Colonic mucosa (tissue), 4 donors: Measurements from ENCODE around the gene DGAT2L6. TPM values are rescaled to one million over a fixed set of nuclear protein-coding genes. Genes with fewer than 3 reads are reported as not detected.

Experiments used
- DNase-seq: peaks from one replicate; pipeline ENCODE4 v3.0.0-alpha.2; 2020
- H3K27ac ChIP-seq: fragments of 200-600 bp; one replicate; pipeline ENCODE4 v1.8.0; 2021
- H3K27me3 ChIP-seq: fragments of 200-600 bp; one replicate; pipeline ENCODE4 v1.8.0; 2021
- H3K36me3 ChIP-seq: fragments of 200-600 bp; one replicate; pipeline ENCODE4 v1.8.0; 2021
- H3K4me1 ChIP-seq: fragments of 200-600 bp; one replicate; pipeline ENCODE4 v1.8.0; 2021; ENCODE audit warnings: mild to moderate bottlenecking
- H3K4me3 ChIP-seq: fragments of 200-600 bp; one replicate; pipeline ENCODE4 v1.8.0; 2021
- H3K9ac ChIP-seq, 2 donors: one replicate each; pipeline ENCODE4 v1.7.0; 2013; ENCODE audit warnings: control low read depth in 2 of 2, low read depth in 2 of 2, low read length in 2 of 2
- H3K9me3 ChIP-seq: fragments of 200-600 bp; one replicate; pipeline ENCODE4 v1.8.0; 2021
- intact Hi-C: fragments of 100-400 bp; cut with DNase I; formaldehyde crosslinking; loops from one replicate; pipeline ENCODE4 v1.14.1; 2022
- total RNA-seq, 2 donors: library from RNA; stranded (reverse); fragmentation: NEBNext Ultra II Directional in 1 of 2; extraction: Animal tissue kit (Norgen Biotek cat#: 25700) in 1 of 2; gene quantifications; one replicate each; pipeline ENCODE4 v1.2.1, GENCODE V29; 2021
- TF ChIP-seq, protein P1 (sequence below): fragments of 200-600 bp; IDR thresholded peaks from one replicate; pipeline ENCODE4 v1.8.0; 2022; ENCODE audit warnings: antibody characterized with exemption, mild to moderate bottlenecking
- donor health status: healthy.
- donor health status: DM: no; HTN: no; CAD: no.
- donor health status: DM: no; HTN: no; CAD: no.

The DGAT2L6 gene
- total RNA-seq, 2 donors from 2014 or later: not detected

DNA sequence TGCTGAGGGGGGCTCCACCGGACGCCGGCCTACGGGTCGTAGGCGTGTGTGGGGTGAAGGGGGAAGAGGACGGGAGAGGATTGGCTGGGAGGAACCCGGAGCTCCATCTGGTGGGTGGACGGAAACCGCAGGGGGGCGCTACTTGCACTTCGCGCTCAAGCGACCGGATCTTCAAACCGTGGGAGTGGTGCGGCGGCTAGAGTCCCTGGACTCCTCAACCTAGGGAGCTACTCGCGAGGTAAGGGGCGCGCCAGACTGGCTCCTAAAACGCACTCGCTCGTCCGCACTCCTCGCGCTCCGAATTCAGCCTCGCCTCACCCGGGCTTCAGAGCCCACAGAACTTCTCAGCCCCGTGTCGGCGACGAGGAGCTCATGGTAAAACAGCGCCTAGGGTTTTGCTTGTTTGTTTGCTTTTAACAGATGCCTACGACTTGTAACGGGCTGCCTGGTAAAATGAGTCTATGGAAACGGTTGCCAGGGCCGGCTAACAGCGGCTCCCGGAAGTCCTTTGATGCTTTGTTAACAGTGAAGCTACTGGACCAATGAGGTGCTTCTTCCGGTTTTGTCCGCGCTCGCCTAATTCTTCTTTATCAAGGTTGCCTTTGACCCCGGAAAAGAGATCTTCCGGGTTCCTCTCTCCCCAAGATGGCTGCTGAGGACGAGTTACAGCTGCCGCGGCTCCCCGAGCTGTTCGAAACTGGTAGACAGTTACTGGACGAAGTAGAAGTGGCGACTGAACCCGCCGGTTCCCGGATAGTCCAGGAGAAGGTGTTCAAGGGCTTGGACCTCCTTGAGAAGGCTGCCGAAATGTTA, 43.8 kb upstream of the DGAT2L6 start, which contains the start of gene IGBP1:
IGBP1 (plus strand) TSS at position 145 of the 813 bp plus-strand sequence; CDS start at position 646, 501 bp downstream.
- TF ChIP-seq, protein P1, sequence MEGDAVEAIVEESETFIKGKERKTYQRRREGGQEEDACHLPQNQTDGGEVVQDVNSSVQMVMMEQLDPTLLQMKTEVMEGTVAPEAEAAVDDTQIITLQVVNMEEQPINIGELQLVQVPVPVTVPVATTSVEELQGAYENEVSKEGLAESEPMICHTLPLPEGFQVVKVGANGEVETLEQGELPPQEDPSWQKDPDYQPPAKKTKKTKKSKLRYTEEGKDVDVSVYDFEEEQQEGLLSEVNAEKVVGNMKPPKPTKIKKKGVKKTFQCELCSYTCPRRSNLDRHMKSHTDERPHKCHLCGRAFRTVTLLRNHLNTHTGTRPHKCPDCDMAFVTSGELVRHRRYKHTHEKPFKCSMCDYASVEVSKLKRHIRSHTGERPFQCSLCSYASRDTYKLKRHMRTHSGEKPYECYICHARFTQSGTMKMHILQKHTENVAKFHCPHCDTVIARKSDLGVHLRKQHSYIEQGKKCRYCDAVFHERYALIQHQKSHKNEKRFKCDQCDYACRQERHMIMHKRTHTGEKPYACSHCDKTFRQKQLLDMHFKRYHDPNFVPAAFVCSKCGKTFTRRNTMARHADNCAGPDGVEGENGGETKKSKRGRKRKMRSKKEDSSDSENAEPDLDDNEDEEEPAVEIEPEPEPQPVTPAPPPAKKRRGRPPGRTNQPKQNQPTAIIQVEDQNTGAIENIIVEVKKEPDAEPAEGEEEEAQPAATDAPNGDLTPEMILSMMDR: peak; percentile 52
- H3K4me3 ChIP-seq: peak within 1 kb of the TSS; percentile 52
- H3K27me3 ChIP-seq: no peaks in the 10 kb centered on the region
- H3K4me1 ChIP-seq: no peaks in the 10 kb centered on the region
- DNase-seq: peak; percentile 83
- H3K36me3 ChIP-seq: no peaks in the 10 kb centered on the region
- peak within 1 kb of the TSS; percentile 75 for H3K27ac ChIP-seq
- intact Hi-C loops: no loop called here
- peak within 1 kb of the TSS; percentile 16 to 56 for H3K9ac ChIP-seq
- H3K9me3 ChIP-seq: no peaks in the 10 kb centered on the region

DNA sequence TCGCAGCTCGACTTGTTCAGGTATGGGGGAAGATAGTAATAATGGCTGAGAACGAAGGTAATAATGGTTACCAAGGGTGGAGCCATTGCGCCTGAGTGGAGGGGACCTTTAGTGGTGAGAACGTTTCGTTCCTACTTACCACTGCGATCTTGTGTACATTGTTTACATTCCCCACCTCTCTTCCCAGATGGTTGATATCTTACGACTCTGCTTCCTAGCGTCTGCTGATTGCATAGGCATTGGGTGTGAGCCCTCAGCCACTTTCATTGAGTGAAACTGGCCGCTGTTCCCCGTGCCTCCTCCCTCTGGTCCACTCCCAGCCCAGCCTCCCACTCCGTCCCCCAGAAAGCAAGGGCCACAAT, 43.2 kb upstream of the DGAT2L6 start:
- H3K27ac ChIP-seq: peak overlapping the region; percentile 75
- no peaks in the 10 kb centered on the region for H3K27me3 ChIP-seq
- intact Hi-C loops: no loop called here
- peak; percentile 25 for DNase-seq
- TF ChIP-seq, protein P1: no peak
- H3K9me3 ChIP-seq: no peaks in the 10 kb centered on the region
- H3K4me3 ChIP-seq: peak overlapping the region; percentile 52
- H3K4me1 ChIP-seq: no peaks in the 10 kb centered on the region
- no peaks in the 10 kb centered on the region for H3K36me3 ChIP-seq
- peak overlapping the region in 1 of 2 donors; percentile 56 for H3K9ac ChIP-seq

DNA sequence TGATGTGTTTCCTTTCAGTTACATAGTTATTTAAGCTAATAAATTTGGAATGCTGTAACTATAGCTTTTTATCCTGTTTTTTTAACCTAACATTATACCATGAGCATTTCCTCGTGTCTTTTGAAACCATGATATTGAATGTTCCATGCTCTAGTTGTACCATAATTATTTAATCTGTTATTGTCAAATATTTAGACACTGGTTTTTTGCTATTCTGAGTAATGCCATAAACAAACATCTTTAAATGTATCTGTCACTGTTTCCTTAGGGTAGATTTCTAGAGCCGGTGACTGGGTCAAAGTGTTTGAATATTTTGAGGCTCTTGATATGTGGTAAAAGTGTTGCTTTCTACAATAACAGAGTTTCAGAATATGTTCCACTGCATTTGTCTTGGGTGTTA, 38.7 kb upstream of the DGAT2L6 start:
- Histone ChIP-seq H3K4me3 (no peak overlapping the region), H3K27me3 (no peaks in the 10 kb centered on the region), H3K36me3 (no peaks in the 10 kb centered on the region), H3K4me1 (no peaks in the 10 kb centered on the region), H3K27ac (no peak overlapping the region), H3K9me3 (no peaks in the 10 kb centered on the region), H3K9ac (no peak overlapping the region)
- intact Hi-C loops: no loop called here
- DNase-seq: no peak
- TF ChIP-seq, protein P1: no peak

DNA sequence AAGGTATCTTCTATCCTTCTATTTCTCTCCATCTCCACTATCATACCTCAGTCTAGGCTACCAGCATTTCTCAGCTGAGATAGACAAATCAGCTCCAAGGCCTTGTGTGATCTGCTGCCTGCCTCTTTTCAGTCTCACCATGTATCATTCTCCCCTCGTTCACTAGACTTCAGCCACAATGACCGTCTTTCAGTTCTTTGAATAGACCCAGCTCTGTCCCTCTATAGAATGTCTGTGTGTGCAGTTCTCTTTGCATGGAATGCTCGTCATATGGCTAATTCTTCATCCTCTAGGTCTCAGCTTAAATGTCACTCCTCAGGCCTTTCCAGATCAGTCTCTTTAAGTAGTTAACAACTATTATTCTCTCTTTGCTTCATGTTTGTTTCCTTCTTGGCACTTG, 37.5 kb upstream of the DGAT2L6 start:
- Histone ChIP-seq H3K9me3 (no peaks in the 10 kb centered on the region), H3K9ac (no peak overlapping the region), H3K27ac (no peak overlapping the region), H3K4me3 (no peak overlapping the region), H3K4me1 (no peaks in the 10 kb centered on the region), H3K27me3 (no peaks in the 10 kb centered on the region), H3K36me3 (no peaks in the 10 kb centered on the region)
- DNase-seq: no peak
- TF ChIP-seq, protein P1: no peak
- intact Hi-C loops: no loop called here

DNA sequence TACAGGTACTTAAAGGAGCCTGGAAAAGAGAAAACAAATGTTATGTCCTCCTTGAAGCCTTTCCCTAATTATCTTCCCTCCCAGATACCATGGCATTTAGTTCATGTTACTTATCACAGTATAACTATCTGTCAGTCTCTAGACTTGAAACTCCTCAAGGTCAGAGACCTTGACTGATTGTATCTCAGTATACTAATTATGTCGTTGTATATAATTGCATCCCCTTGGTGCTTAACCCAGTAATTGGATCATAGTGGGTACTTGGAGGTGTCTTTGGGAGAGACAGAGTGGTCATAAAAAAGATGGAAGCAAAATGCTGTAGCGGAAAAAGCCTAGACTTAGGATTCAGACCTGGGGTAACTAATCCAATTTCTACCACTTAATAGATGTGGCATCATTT, 35.9 kb upstream of the DGAT2L6 start:
- H3K36me3 ChIP-seq: no peaks in the 10 kb centered on the region
- no peak overlapping the region for H3K27ac ChIP-seq
- no peaks in the 10 kb centered on the region for H3K4me1 ChIP-seq
- no peak for DNase-seq
- no peak overlapping the region for H3K9ac ChIP-seq
- H3K9me3 ChIP-seq: no peaks in the 10 kb centered on the region
- H3K27me3 ChIP-seq: no peaks in the 10 kb centered on the region
- intact Hi-C loops: no loop called here
- TF ChIP-seq, protein P1: no peak
- no peak overlapping the region for H3K4me3 ChIP-seq
